OCI-LY1 (cell line): ENCODE results near the gene TOX2.

Source experiments
- H2AFZ ChIP-seq: fragments of 200-600 bp; sonication (generic), shearing (Covaris generic); 2 replicates; pipeline ENCODE4 v1.6.0; 2014; ENCODE audit warnings: antibody characterized with exemption, mild to moderate bottlenecking, low read length
- H3F3A ChIP-seq: fragments of 200-600 bp; sonication (generic), shearing (Covaris generic); 2 replicates; pipeline ENCODE4 v1.6.0; 2014; ENCODE audit warnings: mild to moderate bottlenecking, antibody characterized with exemption, low read length, moderate library complexity; ENCODE audit not compliant: insufficient read depth
- H3K27ac ChIP-seq: fragments of 200-600 bp; sonication (generic); 2 replicates; pipeline ENCODE4 v1.5.1; 2014; ENCODE audit warnings: low read length, mixed run types, mild to moderate bottlenecking, low read depth; ENCODE audit not compliant: poor library complexity, severe bottlenecking
- H3K27me3 ChIP-seq: fragments of 200-600 bp; sonication (generic); 2 replicates; pipeline ENCODE4 v1.6.0; 2014; ENCODE audit warnings: antibody characterized with exemption, mild to moderate bottlenecking, low read length, moderate library complexity; ENCODE audit not compliant: insufficient read depth
- H3K36me3 ChIP-seq: fragments of 200-600 bp; sonication (generic); 2 replicates; pipeline ENCODE4 v1.6.1; 2014; ENCODE audit warnings: mild to moderate bottlenecking, antibody characterized with exemption, low read length, moderate library complexity, mixed read lengths; ENCODE audit not compliant: insufficient read depth
- H3K4me1 ChIP-seq: fragments of 200-600 bp; sonication (generic); 2 replicates; pipeline ENCODE4 v1.5.1; 2014; ENCODE audit warnings: mild to moderate bottlenecking, low read length, moderate library complexity; ENCODE audit not compliant: insufficient read depth, severe bottlenecking
- H3K4me2 ChIP-seq: fragments of 200-600 bp; sonication (generic), shearing (Covaris generic); 2 replicates; pipeline ENCODE4 v1.6.1; 2014; ENCODE audit warnings: low read length
- H3K4me3 ChIP-seq: fragments of 200-600 bp; sonication (generic); 2 replicates; pipeline ENCODE4 v1.5.1; 2014; ENCODE audit warnings: low read length, low read depth, mild to moderate bottlenecking, mixed read lengths; ENCODE audit not compliant: poor library complexity, severe bottlenecking
- H3K79me2 ChIP-seq: fragments of 200-600 bp; shearing (Covaris generic); 2 replicates; pipeline ENCODE4 v1.6.1; 2016; ENCODE audit warnings: mixed run types, low read length, mixed read lengths; ENCODE audit not compliant: insufficient read depth
- H3K9ac ChIP-seq: fragments of 200-600 bp; sonication (generic), shearing (Covaris generic); 2 replicates; pipeline ENCODE4 v1.6.1; 2014; ENCODE audit warnings: mild to moderate bottlenecking, low read length, mixed read lengths
- H3K9me2 ChIP-seq: fragments of 200-600 bp; sonication (generic), shearing (Covaris generic); 2 replicates; pipeline ENCODE4 v1.6.1; 2014; ENCODE audit warnings: low read depth, mild to moderate bottlenecking, low read length, mixed read lengths
- H3K9me3 ChIP-seq: fragments of 200-600 bp; shearing (Covaris generic); 2 replicates; pipeline ENCODE4 v1.6.1; 2014; ENCODE audit warnings: low read length, mixed read lengths
- H4K20me1 ChIP-seq: fragments of 200-600 bp; sonication (generic), shearing (Covaris generic); 2 replicates; pipeline ENCODE4 v1.6.0; 2016; ENCODE audit warnings: mild to moderate bottlenecking, low read length; ENCODE audit not compliant: insufficient read depth
- CTCF ChIP-seq: fragments of 200-600 bp; sonication (generic), shearing (Covaris generic); IDR thresholded peaks from 2 replicates; pipeline ENCODE4 v1.5.1; 2017; ENCODE audit warnings: mild to moderate bottlenecking, antibody characterized with exemption, low read length, moderate library complexity, mixed read lengths
- EZH2 ChIP-seq: fragments of 200-600 bp; sonication (generic), shearing (Covaris generic); IDR thresholded peaks from 2 replicates; pipeline ENCODE4 v1.8.0; 2017; ENCODE audit warnings: borderline replicate concordance, mixed run types, mild to moderate bottlenecking, antibody characterized with exemption, low read length, moderate library complexity, mixed read lengths

Gene TOX2

GRCh38 chr20:44050925-44051660 lies 136.4 kb downstream of the TOX2 start:
- Histone ChIP-seq H3K36me3 (no peaks in the 10 kb centered on the region), H3K4me2 (no peak overlapping the region), H3F3A (no peaks in the 10 kb centered on the region), H3K9me2 (no peaks in the 10 kb centered on the region), H3K27ac (no peak overlapping the region), H3K4me3 (no peak overlapping the region), H2AFZ (no peak overlapping the region), H4K20me1 (no peaks in the 10 kb centered on the region), H3K9ac (no peak overlapping the region), H3K79me2 (no peaks in the 10 kb centered on the region), H3K9me3 (no peaks in the 10 kb centered on the region), H3K4me1 (no peaks in the 10 kb centered on the region), H3K27me3 (no peaks in the 10 kb centered on the region)
- TF ChIP-seq EZH2: no peak
- no peak for TF ChIP-seq CTCF

GRCh38 chr20:44051661-44052000 lies 137.0 kb downstream of the TOX2 start:
- H4K20me1 ChIP-seq: no peaks in the 10 kb centered on the region
- no peak overlapping the region for H3K27ac ChIP-seq
- no peak overlapping the region for H3K9ac ChIP-seq
- no peaks in the 10 kb centered on the region for H3K79me2 ChIP-seq
- H3K27me3 ChIP-seq: no peaks in the 10 kb centered on the region
- no peak overlapping the region for H2AFZ ChIP-seq
- no peak overlapping the region for H3K4me2 ChIP-seq
- no peak overlapping the region for H3K4me3 ChIP-seq
- TF ChIP-seq EZH2 (no peak), CTCF (no peak)
- H3K9me2 ChIP-seq: no peaks in the 10 kb centered on the region
- no peaks in the 10 kb centered on the region for H3K9me3 ChIP-seq
- H3K4me1 ChIP-seq: no peaks in the 10 kb centered on the region
- no peaks in the 10 kb centered on the region for H3F3A ChIP-seq
- no peaks in the 10 kb centered on the region for H3K36me3 ChIP-seq

GRCh38 chr20:44052166-44052565 lies 137.5 kb downstream of the TOX2 start:
- Histone ChIP-seq H2AFZ (no peak overlapping the region), H3K4me2 (no peak overlapping the region), H3K9ac (no peak overlapping the region), H4K20me1 (no peaks in the 10 kb centered on the region), H3K4me1 (no peaks in the 10 kb centered on the region), H3K36me3 (no peaks in the 10 kb centered on the region; the same call in 1 of the 2 replicates), H3K79me2 (no peaks in the 10 kb centered on the region), H3K9me2 (no peaks in the 10 kb centered on the region), H3K9me3 (no peaks in the 10 kb centered on the region), H3K27ac (no peak overlapping the region), H3K4me3 (no peak overlapping the region), H3K27me3 (no peaks in the 10 kb centered on the region), H3F3A (no peaks in the 10 kb centered on the region)
- TF ChIP-seq EZH2 (no peak), CTCF (no peak)
